ENCODE data around the gene HMBS.
A peak's percentile ranks its signal among the peaks of the same experiment; 100 is the strongest.

HMBS gene

GRCh38 chr11:119103793-119104192 is 19.1 kb downstream of the HMBS start:
- H3K36me3 Mint-ChIP-seq (ENCODE audit: low read depth) = peaks cover 3% of the 10 kb centered on the region
- no peaks in the 10 kb centered on the region for H3K9me3 Mint-ChIP-seq
- H3K4me1 Mint-ChIP-seq = peaks cover 77% of the 10 kb centered on the region
- peak overlapping the region; percentile 59 for H3K4me3 Mint-ChIP-seq
- no peak for DNase-seq
- peaks cover 10% of the 10 kb centered on the region for H3K27me3 Mint-ChIP-seq (ENCODE audit: low read depth, poor library complexity)
- H3K27ac Mint-ChIP-seq = peak overlapping the region; percentile 78
- no peak for TF ChIP-seq CTCF (IDR thresholded peaks at IDR 0.05)

GRCh38 chr11:119106564-119107537 is 22.2 kb downstream of the HMBS start, which contains the start of gene C2CD2L:
C2CD2L (plus strand) TSS chr11:119107344; CDS start chr11:119107742, 398 bp downstream.
- no peak for TF ChIP-seq CTCF (IDR thresholded peaks at IDR 0.05)
- H3K9me3 Mint-ChIP-seq = no peaks in the 10 kb centered on the region
- peak within 1 kb of the TSS; percentile 83 for H3K4me3 Mint-ChIP-seq
- peaks cover 71% of the 10 kb centered on the region for H3K4me1 Mint-ChIP-seq
- H3K36me3 Mint-ChIP-seq (ENCODE audit: low read depth) = peaks cover 7% of the 10 kb centered on the region
- H3K27me3 Mint-ChIP-seq (ENCODE audit: low read depth, poor library complexity) = peaks cover 19% of the 10 kb centered on the region
- H3K27ac Mint-ChIP-seq = peak within 1 kb of the TSS; percentile 79
- DNase-seq = peak; percentile 88

- peak overlapping the region; percentile 83 for H3K4me3 Mint-ChIP-seq
- H3K27ac Mint-ChIP-seq = no peak overlapping the region
- peaks cover 64% of the 10 kb centered on the region for H3K4me1 Mint-ChIP-seq
- H3K27me3 Mint-ChIP-seq (ENCODE audit: low read depth, poor library complexity) = peaks cover 19% of the 10 kb centered on the region
- H3K9me3 Mint-ChIP-seq = no peaks in the 10 kb centered on the region
- peaks cover 9% of the 10 kb centered on the region for H3K36me3 Mint-ChIP-seq (ENCODE audit: low read depth)
- peak; percentile 47 for DNase-seq
- TF ChIP-seq CTCF (IDR thresholded peaks at IDR 0.05) = no peak
Measured at GRCh38 chr11:119107538-119108145, 23.0 kb downstream of the HMBS start.

GRCh38 chr11:119108146-119108856 is 23.6 kb downstream of the HMBS start:
- H3K9me3 Mint-ChIP-seq = no peaks in the 10 kb centered on the region
- H3K27ac Mint-ChIP-seq = no peak overlapping the region
- no peak for TF ChIP-seq CTCF (IDR thresholded peaks at IDR 0.05)
- no peak for DNase-seq
- peak overlapping the region; percentile 80 for H3K4me3 Mint-ChIP-seq
- H3K36me3 Mint-ChIP-seq (ENCODE audit: low read depth) = peaks cover 9% of the 10 kb centered on the region
- H3K4me1 Mint-ChIP-seq = peaks cover 57% of the 10 kb centered on the region
- peaks cover 19% of the 10 kb centered on the region for H3K27me3 Mint-ChIP-seq (ENCODE audit: low read depth, poor library complexity)

DNA sequence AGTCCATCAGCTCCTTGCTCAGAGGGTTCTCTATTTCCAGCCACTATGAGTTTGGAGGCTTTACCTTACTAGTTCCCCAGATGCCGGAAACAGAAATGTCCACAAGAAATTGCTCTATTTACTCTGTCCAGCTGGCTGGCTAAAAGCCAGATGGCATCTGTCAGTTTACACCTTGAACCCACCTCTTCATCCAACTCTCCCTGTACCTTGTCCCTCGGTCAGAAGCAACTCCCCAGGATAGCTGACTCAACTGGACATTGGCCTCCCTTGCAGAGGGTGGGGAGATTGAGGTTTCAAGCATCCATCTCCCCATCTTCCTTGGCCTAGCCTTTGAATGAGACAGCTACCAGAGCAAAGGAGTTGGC is 24.2 kb downstream of the HMBS start:
- H3K9me3 Mint-ChIP-seq = no peaks in the 10 kb centered on the region
- H3K4me3 Mint-ChIP-seq = peak overlapping the region; percentile 80
- DNase-seq = no peak
- no peak for TF ChIP-seq CTCF (IDR thresholded peaks at IDR 0.05)
- H3K36me3 Mint-ChIP-seq (ENCODE audit: low read depth) = peaks cover 9% of the 10 kb centered on the region
- peaks cover 19% of the 10 kb centered on the region for H3K27me3 Mint-ChIP-seq (ENCODE audit: low read depth, poor library complexity)
- H3K4me1 Mint-ChIP-seq = peaks cover 52% of the 10 kb centered on the region
- no peak overlapping the region for H3K27ac Mint-ChIP-seq

All from nephron progenitor cell (in vitro differentiated cells).